Gastroesophageal sphincter (tissue), 3 donors: Measurements from ENCODE around the gene HLA-DPA1.

Source experiments
- CTCF ChIP-seq, 4 experiments: fragments of 200-600 bp in 2 of 4; fragments of 450-650 bp in 2 of 4; sonication (generic) in 1 of 4; IDR thresholded peaks; one replicate each; pipeline ENCODE4 v1.5.1; 2017 to 2019; ENCODE audit warnings: antibody characterized with exemption in 4 of 4, mild to moderate bottlenecking in 2 of 4, moderate library complexity in 2 of 4
- EP300 ChIP-seq: sonication (generic); formaldehyde crosslinking; IDR thresholded peaks from one replicate; pipeline ENCODE4 v1.6.1; 2017; ENCODE audit warnings: antibody characterized with exemption, mild to moderate bottlenecking

GRCh38 chr6:33061987-33062386 lies 11.5 kb downstream of the HLA-DPA1 start:
- TF ChIP-seq CTCF (IDR thresholded peaks at IDR 0.05): no peak
- TF ChIP-seq EP300: no peak
